ENCODE data around the gene EMC8. TPM values are rescaled to one million over a fixed set of nuclear protein-coding genes. Genes with fewer than 3 reads are reported as not detected.

EMC8 gene
- total and polyA plus RNA-seq, 2 of the 8 experiments (the other 6 are each of a cell fraction or from before 2014, with no cell fraction given): 52.2 to 69.7 TPM

- Histone ChIP-seq H2BK15ac (ENCODE audit: low read length) (no peak overlapping the region), H3K79me1 (ENCODE audit: low read depth, low read length) (no peaks in the 10 kb centered on the region), H3K56ac (replicated peaks; ENCODE audit: insufficient read length, low read depth, low read length) (no peak overlapping the region), H3K4me1 (replicated peaks in 1 of 4; ENCODE audit: control insufficient read depth in 3 of 4, insufficient read depth in 4 of 4, low read length in 3 of 4) (no peaks in the 10 kb centered on the region; a peak in 1 of 7 replicates), H3K4ac (replicated peaks; ENCODE audit: insufficient read length, low read depth, low read length) (no peak overlapping the region), H3K23me2 (ENCODE audit: low read depth, low read length) (peaks cover 6% of the 10 kb centered on the region; the same call in 1 of the 2 replicates), H3K27me3 (replicated peaks in 1 of 4; ENCODE audit: control insufficient read depth in 3 of 4, extremely low read depth in 1 of 4, insufficient read depth in 3 of 4, low read length in 3 of 4) (peaks cover 0 to 11% (median 3%) of the 10 kb centered on the region in 4 experiments; a peak in 2 of 7 replicates), H2BK120ac (replicated peaks; ENCODE audit: low read depth, low read length) (no peak overlapping the region), H2AK5ac (ENCODE audit: low read depth, low read length) (no peak overlapping the region), H2AFZ (ENCODE audit: low read length) (no peak overlapping the region), H2BK5ac (ENCODE audit: low read depth, low read length) (no peak overlapping the region), H4K20me1 (replicated peaks in 1 of 2; ENCODE audit: control insufficient read depth in 1 of 2, insufficient read depth in 2 of 2, low read length in 2 of 2) (peaks cover 0 to 6% of the 10 kb centered on the region in 2 experiments), H2BK20ac (ENCODE audit: low read length) (no peak overlapping the region), H3K9me3 (ENCODE audit: insufficient read depth in 2 of 2, low read depth in 1 of 2, low read length in 1 of 2) (no peaks in the 10 kb centered on the region), H3K14ac (ENCODE audit: insufficient read length) (no peak overlapping the region), H2BK12ac (ENCODE audit: low read depth, low read length) (peak overlapping the region; percentile 17; the same call in 1 of the 2 replicates), H4K91ac (replicated peaks; ENCODE audit: insufficient read length, low read length) (no peak overlapping the region), H3K9ac (replicated peaks in 1 of 4; ENCODE audit: extremely low read depth in 1 of 4, low read depth in 3 of 4, low read length in 3 of 4) (no peak overlapping the region), H3K27ac (ENCODE audit: low read depth, low read length) (no peak overlapping the region), H3K4me3 (ENCODE audit: extremely low read depth in 1 of 4, insufficient read depth in 2 of 4, low read depth in 3 of 4, low read length in 4 of 4) (no peak overlapping the region), H4K8ac (ENCODE audit: extremely low read depth, insufficient read depth, low read length) (no peak overlapping the region), H3K36me3 (ENCODE audit: control insufficient read depth in 2 of 4, insufficient read depth in 4 of 4, low read length in 3 of 4) (no peaks in the 10 kb centered on the region), H3K79me2 (ENCODE audit: control insufficient read depth in 1 of 2, insufficient read depth in 2 of 2, low read length in 2 of 2) (no peaks in the 10 kb centered on the region), H3K23ac (ENCODE audit: insufficient read length) (no peak overlapping the region), H4K5ac (ENCODE audit: insufficient read length, low read depth, low read length) (no peak overlapping the region), H3K18ac (ENCODE audit: extremely low read depth, low read length) (no peak overlapping the region; the same call in 1 of the 2 replicates), H3K4me2 (ENCODE audit: insufficient read depth in 1 of 2, low read depth in 2 of 2, low read length in 2 of 2) (no peak overlapping the region)
- FAIRE-seq (no peak), DNase-seq (ENCODE audit: low read depth in 1 of 2, low spot score in 2 of 2) (peak; percentile 63 to 99)
- 23% methylated on average over 27 of the region's 27 CpGs; no CpG with 5 or more reads in 1 of the 2 experiments for WGBS, 2 experiments (ENCODE audit: extremely low coverage in 1 of 2, insufficient coverage in 1 of 2, insufficient read length in 1 of 2, insufficient replicate concordance in 2 of 2, low coverage in 1 of 2, low lambda C conversion rate in 2 of 2, missing lambda C conversion rate in 1 of 2)
- CTCF ChIA-PET (ENCODE audit: partially characterized antibody): interaction anchor here (0.6 to 7.6 kb wide), 69 partner anchors 11 to 702 kb away, joined by 3 to 319 read pairs (median 6); partner anchors contain the start of gene IRF8
- POLR2A ChIA-PET (ENCODE audit: partially characterized antibody): no interaction called here
- TF ChIP-seq SIX5 (IDR thresholded peaks at IDR 0.05; ENCODE audit: low read depth, low read length) (no peak), MAX (IDR thresholded peaks at IDR 0.05) (peak; percentile 42; the same call in 1 of the 2 replicates), USF2 (IDR thresholded peaks at IDR 0.05; ENCODE audit: low read length) (no peak), CBX5 (IDR thresholded peaks at IDR 0.05; ENCODE audit: low read depth, low read length) (no peak), CHD2 (IDR thresholded peaks at IDR 0.05; ENCODE audit: low read length) (no peak), YY1 (IDR thresholded peaks at IDR 0.05; ENCODE audit: low read depth, low read length) (peak; percentile 73; the same call in 1 of the 2 replicates), EP300 (IDR thresholded peaks at IDR 0.05; ENCODE audit: borderline replicate concordance in 1 of 2, low read depth in 2 of 2, low read length in 2 of 2) (peak in 1 of 2 experiments; percentile 53; a peak in 1 of 3 replicates), JUND (IDR thresholded peaks at IDR 0.05; ENCODE audit: low read length) (no peak), MAFK (IDR thresholded peaks at IDR 0.05; ENCODE audit: low read depth, low read length) (no peak), ATF3 (IDR thresholded peaks at IDR 0.05; ENCODE audit: insufficient read depth, low read depth, low read length) (peak; percentile 45; the same call in 1 of the 2 replicates)
Measured at GRCh38 chr16:85821390-85822135, 22.2 kb upstream of the EMC8 start.

Measured in H1 (cell line).